Measurements from ENCODE around the gene CAMK2D.

DNA sequence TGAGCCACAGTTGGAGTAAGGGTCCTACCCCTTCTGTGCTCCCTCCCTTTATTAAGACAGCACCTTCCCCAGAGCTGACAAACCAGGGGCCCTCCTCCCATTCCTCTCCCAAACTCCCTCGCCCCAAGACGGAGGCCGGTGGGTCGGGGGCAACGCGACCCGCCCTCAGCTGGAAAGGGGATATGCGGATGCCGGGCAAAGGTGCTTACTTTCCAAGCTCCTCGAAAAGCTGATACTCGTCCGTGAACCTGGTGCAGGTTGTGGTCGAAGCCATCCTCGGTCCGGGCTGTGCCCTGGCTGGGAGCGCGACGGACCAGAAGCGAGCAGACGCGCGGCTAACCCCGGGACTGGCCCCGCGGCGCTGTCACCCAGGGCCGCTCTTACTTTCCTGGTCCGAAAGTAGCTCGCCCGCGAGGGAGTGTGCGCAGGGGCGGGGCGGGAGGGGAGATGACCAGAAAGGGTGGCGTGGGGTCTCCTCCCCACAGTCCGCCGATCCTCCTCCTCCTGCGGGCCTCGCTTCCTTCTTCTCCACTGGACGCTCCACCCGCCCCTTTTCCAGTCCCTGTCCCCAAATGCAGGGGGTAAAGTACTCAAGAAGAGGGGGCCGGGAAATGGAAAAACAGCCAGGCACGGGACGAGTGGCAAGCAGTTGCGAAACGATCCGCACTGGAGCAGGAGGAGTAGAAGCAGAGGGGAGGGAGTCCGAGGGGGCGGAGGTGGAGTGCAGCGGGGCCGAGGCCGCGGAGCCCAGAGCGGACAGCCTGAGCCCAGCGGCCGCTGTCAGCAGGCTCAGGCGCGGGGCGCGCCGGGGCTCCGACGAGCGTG lies 531 bp downstream of the CAMK2D start:
- no peak for TF ChIP-seq OSR1 (CRISPR knock-in tag; IDR thresholded peaks at IDR 0.05)
- TF ChIP-seq CSDC2 (CRISPR knock-in tag; IDR thresholded peaks at IDR 0.05), result no peak
- TF ChIP-seq, protein P1, sequence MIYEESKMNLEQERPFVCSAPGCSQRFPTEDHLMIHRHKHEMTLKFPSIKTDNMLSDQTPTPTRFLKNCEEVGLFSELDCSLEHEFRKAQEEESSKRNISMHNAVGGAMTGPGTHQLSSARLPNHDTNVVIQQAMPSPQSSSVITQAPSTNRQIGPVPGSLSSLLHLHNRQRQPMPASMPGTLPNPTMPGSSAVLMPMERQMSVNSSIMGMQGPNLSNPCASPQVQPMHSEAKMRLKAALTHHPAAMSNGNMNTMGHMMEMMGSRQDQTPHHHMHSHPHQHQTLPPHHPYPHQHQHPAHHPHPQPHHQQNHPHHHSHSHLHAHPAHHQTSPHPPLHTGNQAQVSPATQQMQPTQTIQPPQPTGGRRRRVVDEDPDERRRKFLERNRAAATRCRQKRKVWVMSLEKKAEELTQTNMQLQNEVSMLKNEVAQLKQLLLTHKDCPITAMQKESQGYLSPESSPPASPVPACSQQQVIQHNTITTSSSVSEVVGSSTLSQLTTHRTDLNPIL (CRISPR knock-in tag; IDR thresholded peaks at IDR 0.05; ENCODE audit: low read depth), result no peak
- TF ChIP-seq, protein P2, sequence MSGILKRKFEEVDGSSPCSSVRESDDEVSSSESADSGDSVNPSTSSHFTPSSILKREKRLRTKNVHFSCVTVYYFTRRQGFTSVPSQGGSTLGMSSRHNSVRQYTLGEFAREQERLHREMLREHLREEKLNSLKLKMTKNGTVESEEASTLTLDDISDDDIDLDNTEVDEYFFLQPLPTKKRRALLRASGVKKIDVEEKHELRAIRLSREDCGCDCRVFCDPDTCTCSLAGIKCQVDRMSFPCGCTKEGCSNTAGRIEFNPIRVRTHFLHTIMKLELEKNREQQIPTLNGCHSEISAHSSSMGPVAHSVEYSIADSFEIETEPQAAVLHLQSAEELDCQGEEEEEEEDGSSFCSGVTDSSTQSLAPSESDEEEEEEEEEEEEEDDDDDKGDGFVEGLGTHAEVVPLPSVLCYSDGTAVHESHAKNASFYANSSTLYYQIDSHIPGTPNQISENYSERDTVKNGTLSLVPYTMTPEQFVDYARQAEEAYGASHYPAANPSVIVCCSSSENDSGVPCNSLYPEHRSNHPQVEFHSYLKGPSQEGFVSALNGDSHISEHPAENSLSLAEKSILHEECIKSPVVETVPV (CRISPR knock-in tag; IDR thresholded peaks at IDR 0.05), result no peak
- TF ChIP-seq ZFP30 (CRISPR knock-in tag; IDR thresholded peaks at IDR 0.05), result no peak
